ENCODE data around the gene ZNF536. TPM values are rescaled to one million over a fixed set of nuclear protein-coding genes. Genes with fewer than 3 reads are reported as not detected.
"Not testable (repeated sequence)": the region's sequence is repeated elsewhere in the genome, so short reads cannot be mapped to it uniquely, and the experiment has no call there.

Gene ZNF536
- total RNA-seq, 1 donor from 2014 or later, result 4.8 TPM

DNA sequence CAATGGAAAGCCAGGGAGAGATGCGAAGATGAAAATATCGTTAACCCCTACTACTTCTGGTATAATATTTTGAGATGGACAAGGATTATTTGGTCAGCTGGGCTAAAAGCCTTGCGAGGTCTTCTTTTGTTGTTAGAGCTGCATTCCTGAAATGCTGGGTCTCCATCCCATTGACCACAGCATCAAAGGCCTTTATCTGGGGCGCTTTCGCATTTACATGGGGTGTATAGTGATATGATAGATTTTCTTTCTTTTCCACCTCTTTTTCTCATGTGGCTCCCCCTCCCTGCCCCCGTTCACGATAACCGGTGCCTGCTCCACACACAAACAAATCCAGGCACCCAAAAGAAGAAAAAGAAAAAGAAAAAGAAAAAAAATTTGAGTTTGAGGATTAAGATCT is 77.5 kb downstream of the ZNF536 start:
- DNase-seq, result no peak
- ATAC-seq (ENCODE audit: poor library complexity), result no peak
- intact Hi-C loops (cut with DNase I), result no loop called here

DNA sequence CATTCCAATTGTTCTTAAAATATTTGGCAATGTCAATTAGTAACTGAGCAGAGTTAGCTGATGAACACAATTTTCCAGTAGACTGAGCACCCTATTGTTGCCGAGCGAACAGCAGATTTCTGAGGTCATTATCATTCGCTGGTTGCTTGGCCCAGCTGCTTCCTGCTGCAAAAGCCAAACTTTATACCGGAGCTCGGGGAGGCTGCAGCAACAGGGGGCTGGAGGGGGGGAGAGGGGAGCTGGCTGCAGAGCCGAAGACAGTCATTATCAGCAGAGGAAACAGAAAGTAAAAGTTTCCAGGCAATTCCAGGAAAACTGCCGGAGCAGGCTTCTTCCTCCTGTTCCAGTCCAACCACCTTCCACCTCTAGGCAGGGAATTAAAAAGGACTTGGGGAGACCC is 77.9 kb downstream of the ZNF536 start:
- no peak for DNase-seq
- peak; percentile 78 for ATAC-seq (ENCODE audit: poor library complexity)

DNA sequence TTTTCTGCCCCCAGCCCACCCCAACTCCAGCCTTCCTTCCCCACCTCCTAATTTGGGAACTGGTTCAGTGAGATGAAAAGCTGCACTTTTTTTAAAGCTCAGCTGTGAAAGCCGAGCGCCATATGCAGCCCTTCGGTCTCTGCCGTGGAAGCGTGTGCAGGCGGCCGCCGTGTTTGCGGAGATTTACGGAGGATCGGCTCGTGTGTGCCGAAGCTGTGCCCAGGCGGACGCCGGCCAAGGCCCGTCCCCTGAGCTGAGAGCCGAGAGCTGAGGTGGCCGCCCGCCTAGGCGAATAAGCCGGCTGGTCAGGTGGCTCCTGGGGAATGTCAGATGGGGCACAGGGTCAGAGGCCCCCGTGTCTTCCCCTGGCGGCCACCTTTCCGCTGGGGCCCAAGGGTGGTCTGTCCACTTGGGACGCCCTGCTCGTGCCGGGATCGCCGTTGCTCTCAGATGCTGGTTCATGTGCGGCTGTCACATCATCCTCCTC is 78.7 kb downstream of the ZNF536 start:
- DNase-seq (peak; percentile 53), ATAC-seq (ENCODE audit: poor library complexity) (peak; percentile 54)
- intact Hi-C loops (cut with DNase I), result no loop called here

More for the DNA sequence above, 77.9 kb downstream of the ZNF536 start:
- intact Hi-C loops (cut with DNase I), result no loop called here

DNA sequence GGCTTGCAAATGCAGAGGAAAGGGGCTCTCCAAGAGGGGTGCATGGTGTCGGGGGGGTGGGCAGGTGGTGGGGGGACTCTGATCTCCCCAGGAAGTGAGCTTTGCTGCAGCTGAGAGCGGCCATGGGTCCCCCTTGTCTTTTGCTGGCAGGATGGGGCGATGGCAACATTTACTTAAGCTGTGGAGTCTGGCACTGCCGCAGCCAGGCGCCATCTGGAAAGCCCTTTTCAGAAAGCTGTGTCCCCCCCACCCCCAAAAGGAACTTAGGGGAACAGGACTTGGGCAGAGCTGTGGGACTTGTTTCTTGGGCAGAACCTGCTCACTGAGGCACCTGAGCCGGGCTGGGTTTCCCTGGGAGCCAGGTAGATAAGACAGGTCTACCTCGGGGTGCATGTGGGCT is 80.7 kb downstream of the ZNF536 start:
- ATAC-seq (ENCODE audit: poor library complexity) (no peak), DNase-seq (no peak)
- intact Hi-C loops (cut with DNase I), result no loop called here

DNA sequence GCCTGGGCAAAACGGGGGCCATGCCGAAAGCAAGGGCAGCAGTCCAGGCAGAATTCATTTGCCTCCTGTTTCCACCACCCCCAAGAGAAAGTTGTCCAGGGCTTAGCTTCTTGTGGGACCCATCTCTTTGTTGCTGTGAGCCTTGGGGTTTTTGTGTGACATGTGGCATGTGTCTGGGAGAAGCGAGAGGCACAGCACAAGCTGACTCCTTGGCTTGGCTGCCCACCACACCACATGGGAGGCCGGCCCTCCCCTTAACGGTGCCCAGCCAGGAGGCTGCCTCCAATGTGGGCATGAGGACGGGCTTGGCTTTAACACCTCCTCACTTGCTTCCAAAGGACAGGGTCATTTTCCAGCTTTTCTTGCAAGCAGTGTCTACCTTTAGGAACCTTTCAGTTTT is 81.6 kb downstream of the ZNF536 start:
- no peak for ATAC-seq (ENCODE audit: poor library complexity)
- intact Hi-C loops (cut with DNase I), result no loop called here

DNA sequence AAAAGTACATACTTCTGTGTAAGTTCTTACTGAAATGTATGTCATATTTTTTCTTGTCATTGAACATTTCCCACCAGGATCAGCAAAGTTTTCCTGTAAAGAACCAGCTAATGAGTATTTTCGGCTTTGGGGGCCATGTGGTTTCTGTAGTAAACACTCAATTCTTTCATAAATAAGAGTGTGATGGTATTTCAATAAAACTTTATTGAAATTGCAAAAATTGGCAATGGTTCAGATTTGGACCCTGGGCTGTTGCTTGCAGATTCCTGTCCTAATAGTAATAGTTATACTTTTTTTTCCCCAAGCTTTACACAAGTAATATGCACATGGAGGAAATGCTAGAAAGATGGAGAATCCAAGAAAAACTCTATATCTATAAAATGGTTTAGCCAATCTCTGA is 83.7 kb downstream of the ZNF536 start:
- ATAC-seq (ENCODE audit: poor library complexity), result no peak
- intact Hi-C loops (cut with DNase I), result no loop called here
- DNase-seq, result no peak

More for the DNA sequence above, 81.6 kb downstream of the ZNF536 start:
- DNase-seq, result no peak

DNA sequence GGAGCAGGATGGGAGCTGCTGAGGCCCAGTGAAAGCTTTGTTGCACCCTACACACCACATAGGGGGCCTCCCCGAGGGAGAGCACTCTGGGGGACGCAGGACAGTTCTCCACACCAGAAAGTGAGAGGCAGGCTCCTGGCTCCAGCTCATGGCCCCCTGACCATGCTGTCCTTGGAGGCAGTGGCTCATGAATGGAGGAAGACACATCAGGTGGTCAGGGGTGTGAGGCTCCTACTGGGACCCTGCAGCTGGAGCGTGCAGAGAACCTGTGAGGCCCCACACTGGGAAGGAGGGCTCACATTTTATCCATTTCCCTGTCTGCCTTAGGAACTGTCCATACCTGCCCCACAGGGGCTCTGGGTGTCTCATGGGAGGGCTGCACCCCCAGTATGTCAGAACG is 85.3 kb downstream of the ZNF536 start:
- intact Hi-C loops (cut with DNase I), result no loop called here
- DNase-seq (no peak), ATAC-seq (ENCODE audit: poor library complexity) (no peak)

DNA sequence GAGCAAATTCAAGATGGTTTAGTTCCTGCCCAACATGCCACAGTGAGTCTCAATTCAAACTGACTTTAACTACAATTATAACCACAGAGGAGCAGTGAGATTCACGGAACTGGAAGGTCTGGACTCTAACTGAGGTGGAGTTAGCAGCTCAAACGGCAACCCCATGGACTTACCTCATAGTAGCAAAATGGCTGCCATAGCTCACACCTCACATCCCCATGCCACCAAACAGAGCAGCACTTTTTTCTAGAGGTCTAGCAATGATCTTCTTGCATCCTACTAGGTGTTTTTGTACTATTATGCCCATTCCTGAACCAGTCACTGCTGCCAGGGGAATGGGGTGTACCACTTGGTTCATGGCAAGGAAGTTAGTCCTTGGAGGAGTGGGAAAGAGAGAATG is 87.7 kb downstream of the ZNF536 start:
- intact Hi-C loops (cut with DNase I), result no loop called here
- no peak for DNase-seq

DNA sequence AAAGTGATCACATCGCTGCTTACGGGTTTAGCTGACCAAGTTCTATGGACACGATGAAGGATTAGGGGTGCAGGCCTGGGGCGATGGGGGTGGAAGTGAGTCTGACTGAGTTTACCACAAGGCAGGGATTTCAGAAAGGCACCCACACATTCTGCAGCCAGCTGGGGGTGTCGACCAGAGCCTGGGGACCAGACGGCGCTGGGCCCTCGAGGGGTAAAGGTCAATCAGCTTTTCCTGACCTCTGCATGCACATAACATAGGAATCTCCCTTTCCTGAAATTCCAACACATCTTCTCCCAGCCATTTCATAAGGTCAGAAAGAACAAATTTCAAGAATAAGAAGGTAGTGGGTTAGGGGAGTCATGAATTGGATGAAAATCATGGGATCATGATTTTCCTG is 92.0 kb downstream of the ZNF536 start:
- no peak for ATAC-seq (ENCODE audit: poor library complexity)
- no peak for DNase-seq
- intact Hi-C loops (cut with DNase I), result no loop called here

More for the DNA sequence above, 87.7 kb downstream of the ZNF536 start:
- ATAC-seq (ENCODE audit: poor library complexity), result no peak

DNA sequence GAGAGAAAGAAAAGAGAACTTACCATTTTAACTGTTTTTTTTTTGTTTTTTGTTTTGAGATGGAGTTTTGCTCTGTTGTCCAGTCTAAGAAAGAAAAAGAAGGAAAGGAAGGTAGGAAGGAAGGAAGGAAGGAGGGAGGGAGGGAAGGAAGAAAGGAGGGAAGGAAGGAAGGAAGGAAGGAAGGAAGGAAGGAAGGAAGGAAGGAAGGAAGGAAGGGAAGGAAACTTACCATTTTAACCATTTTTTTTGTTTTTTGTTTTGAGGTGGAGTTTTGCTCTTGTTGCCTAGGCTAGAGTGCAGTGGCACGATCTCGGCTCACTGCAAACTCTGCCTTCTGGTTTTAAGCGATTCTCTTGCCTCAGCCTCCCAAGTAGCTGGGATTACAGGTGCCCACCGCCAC is 94.4 kb downstream of the ZNF536 start:
- ATAC-seq (ENCODE audit: poor library complexity); intact Hi-C loops (cut with DNase I); DNase-seq: not testable (repeated sequence)

DNA sequence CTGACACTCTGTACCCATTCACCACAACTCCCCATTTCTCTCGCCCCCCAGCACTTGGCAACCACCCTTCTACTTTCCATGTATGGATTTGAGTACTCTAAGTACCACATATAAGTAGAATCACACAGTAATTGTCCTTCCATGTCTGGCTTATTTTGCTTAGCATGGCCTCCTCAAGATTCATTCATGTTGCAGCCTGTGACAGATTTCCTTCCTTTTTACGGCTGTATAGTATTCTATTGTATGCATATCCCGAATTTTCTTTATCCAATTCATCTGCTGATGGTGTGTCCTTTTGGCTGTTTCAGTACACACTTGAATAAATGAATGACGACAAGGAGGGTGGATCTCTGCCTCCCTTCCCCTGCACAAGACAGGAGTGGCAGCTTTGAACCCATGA is 95.1 kb downstream of the ZNF536 start:
- intact Hi-C loops (cut with DNase I), result no loop called here
- no peak for ATAC-seq (ENCODE audit: poor library complexity)
- no peak for DNase-seq

DNA sequence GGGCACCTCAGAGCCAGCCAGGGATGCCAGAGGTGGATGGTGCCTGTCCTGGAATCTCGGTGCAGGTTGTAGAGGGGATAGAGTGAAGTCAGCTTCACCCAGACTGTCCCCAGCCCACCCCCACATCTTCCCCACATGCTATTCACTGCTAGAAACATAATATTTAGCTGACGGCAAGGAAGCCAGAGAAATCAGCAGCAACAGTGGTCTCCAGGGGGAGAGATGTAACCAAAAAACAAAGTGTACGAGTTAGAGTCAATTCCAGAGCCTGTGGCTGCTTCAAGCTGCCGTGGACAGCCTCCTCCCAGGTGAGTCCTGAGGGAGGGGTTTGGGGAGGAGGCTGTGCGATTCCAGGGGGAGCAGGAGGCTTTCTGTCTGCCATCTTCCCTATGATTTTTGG is 97.6 kb downstream of the ZNF536 start:
- DNase-seq (no peak), ATAC-seq (ENCODE audit: poor library complexity) (no peak)
- intact Hi-C loops (cut with DNase I), result no loop called here

DNA sequence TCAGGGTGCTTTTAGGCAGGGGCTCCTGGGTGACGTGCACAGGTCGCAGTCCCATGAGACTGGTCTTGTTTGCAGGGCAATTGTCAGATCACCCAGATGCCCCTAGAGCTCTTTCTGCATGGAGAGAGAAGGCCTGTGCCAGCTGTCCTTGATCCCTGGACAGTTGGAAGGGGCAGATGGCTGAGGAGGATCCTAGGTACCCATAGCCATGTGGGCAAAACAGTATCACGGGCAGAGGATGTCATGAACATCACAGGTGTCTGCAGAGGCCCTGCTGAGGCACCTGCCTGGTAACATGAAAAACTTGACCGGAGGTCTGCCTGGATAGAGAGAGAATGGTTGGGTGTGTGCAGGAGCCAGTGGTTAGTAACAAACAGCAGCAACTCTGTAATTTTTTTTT is 99.3 kb downstream of the ZNF536 start:
- DNase-seq (no peak), ATAC-seq (ENCODE audit: poor library complexity) (no peak)
- intact Hi-C loops (cut with DNase I), result no loop called here

DNA sequence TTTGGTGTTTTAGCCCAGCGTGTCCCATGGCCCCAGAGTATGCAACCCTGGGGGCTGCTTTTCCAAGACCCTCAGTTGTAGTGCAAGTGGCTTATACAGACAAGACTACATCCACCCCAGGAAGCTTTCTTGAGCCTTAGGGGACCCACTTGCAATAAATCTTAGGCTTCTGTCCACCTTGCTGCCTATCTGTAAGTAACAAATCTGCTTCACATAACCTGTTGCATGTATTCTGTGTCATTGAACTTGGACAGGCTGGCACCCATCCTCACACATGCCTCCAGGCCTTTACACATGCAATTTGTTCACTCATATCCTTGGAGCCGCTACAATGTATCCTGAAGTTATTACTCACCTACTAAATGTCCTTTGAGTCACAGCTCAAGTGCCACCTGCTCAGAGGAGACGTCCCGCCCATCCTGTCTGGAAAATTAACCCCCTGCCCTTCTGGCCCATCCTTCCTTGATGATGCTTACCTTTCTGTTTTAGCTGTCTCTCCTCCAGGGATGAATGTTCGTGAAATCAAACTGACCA is 101.2 kb downstream of the ZNF536 start:
- no peak for ATAC-seq (ENCODE audit: poor library complexity)
- no peak for DNase-seq
- intact Hi-C loops (cut with DNase I), result no loop called here

DNA sequence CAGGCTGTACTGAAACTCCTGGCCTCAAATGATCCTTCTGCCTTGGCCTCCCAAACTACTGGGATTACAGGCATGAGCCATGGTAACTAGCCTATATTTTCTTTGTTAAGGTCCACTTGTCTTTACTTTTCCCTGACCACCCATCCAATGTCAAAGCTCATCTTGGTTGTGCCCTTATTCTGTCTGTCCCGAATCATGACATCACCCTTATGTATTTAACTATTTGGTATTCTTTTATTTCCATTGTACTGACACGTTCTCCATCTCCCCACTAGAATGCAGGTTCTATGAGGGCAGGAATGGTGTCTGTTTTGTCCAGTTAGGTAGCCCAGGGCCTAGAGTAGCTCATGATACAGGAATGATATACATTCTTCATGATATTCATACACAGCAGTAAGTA is 104.8 kb downstream of the ZNF536 start:
- intact Hi-C loops (cut with DNase I), result no loop called here
- ATAC-seq (ENCODE audit: poor library complexity), result no peak
- DNase-seq, result no peak

DNA sequence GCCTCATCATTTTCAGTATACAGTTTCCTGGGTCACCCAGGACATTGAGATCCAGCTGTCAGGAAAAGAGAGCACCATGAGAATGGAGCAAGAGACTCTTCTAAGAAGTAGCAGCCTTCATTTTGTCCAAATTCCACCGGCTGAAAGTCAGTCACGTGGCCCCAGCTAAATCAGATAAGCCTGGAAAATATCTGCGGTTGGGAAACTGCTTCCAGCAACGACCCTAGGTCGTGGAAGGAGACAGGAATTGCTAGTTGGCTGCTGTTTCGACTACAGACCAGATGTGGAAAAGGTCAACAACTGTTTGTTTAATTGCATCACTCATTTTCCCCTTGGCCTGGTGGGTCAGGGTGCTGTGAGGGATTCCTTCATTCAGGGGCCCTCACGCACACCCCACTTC is 107.0 kb downstream of the ZNF536 start:
- ATAC-seq (ENCODE audit: poor library complexity) (peak; percentile 53), DNase-seq (no peak)
- intact Hi-C loops (cut with DNase I), result no loop called here

DNA sequence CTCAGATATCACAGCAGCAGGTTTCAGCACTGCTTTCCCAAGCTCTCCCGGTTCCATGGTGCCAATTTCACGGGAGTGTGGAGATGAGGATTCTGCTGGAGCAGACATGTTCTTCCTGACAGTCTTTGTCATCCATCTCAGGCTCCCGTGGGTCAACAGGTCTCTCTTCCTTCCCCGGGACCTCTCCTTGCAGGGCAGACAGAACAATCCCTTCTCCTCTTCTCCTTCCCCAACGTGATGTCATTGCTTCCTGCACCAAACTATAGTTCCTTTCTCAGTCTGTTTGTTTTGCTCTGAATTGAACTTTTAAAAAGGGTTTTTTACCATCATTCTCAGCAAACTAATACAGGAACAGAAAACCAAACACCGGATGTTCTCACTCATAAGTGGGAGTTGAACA is 107.9 kb downstream of the ZNF536 start:
- ATAC-seq (ENCODE audit: poor library complexity) (no peak), DNase-seq (no peak)
- intact Hi-C loops (cut with DNase I), result no loop called here

DNA sequence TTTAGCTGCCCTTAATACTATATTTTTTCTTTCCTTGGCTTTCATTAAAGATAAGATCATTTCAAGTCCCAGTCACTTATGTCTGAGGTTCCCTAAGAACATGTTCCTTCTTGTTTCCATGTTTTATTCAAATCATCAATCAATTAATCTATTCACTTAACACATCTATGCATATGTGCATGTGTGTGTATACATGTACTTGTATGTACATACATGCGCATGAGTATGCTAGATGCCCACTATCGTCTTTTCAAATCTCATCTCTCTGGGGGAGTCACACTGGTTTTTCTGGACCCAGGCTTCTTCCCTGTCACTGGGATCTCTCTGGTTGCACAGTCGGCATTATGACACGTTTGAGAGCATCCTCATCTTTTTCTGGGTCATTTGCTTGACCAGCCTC is 108.9 kb downstream of the ZNF536 start:
- no peak for ATAC-seq (ENCODE audit: poor library complexity)
- intact Hi-C loops (cut with DNase I), result no loop called here
- DNase-seq, result no peak

DNA sequence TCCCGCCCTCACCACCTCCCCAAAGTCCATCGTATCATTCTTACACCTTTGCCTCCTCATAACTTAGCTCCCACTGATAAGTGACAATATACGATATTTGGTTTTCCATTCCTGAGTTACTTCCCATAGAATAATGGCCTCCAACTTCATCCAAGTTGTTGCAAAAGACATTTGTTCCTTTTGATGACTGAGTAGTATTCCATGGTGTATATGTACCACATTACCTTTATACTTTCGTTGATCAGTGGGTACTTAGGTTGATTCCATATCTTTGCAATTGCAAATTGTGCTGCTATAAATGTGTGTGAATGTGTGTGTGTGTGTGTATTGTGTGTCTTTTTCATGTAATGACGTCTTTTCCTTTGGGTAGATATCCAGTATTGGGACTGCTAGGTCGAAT is 109.6 kb downstream of the ZNF536 start:
- intact Hi-C loops (cut with DNase I), result no loop called here
- ATAC-seq (ENCODE audit: poor library complexity) (no peak), DNase-seq (no peak)

DNA sequence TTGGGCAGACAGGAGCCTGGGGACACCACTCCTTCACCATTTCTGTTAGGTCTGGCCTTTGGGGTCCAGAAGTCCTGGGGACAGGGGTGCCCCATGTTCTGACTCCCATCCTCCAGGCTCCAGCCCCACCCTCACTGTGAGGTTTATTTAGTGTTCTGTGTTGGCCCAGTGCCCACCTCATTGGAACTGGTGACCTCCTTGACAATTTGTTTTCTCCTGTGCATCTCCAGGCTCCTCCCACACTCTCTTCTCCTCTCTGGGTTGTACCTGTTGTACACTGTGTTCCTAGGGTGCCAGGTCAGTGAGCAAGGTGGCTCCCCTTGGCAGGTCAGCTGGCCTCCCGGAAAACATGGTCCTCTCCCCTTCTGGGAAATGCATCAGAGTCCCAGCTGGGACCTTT is 110.8 kb downstream of the ZNF536 start:
- intact Hi-C loops (cut with DNase I), result no loop called here
- ATAC-seq (ENCODE audit: poor library complexity), result no peak
- DNase-seq, result no peak

DNA sequence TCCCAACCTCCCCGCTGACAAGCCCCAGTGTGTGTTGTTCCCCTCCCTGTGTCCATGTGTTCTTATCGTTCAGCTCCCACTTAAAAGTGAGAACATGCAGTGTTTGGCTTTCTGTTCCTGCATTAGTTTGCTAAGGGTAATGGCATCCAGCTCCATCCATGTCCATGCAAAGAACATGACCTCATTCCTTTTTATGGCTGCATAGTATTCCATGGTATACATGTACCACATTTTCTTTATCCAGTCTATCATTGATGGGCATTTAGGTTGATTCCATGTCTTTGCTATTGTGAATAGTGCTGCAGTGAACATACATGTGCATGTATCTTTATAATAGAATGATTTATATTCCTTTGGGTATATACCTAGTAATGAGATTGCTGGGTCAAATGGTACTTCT is 114.1 kb downstream of the ZNF536 start:
- DNase-seq; intact Hi-C loops (cut with DNase I); ATAC-seq (ENCODE audit: poor library complexity): not testable (repeated sequence)
